Keratinocyte (primary cell): ENCODE measurements around the gene ATP11A. TPM values are rescaled to one million over a fixed set of nuclear protein-coding genes. Genes with fewer than 3 reads are reported as not detected.

Experiments used
- DNase-seq: peaks from one replicate; pipeline ENCODE4 v3.0.0-alpha.2; 2011; ENCODE audit warnings: low read depth, missing footprints, low spot score
- FAIRE-seq: peaks from 2 replicates; lab custom pipeline; 2011; peaks lifted over from hg19 to GRCh38; lab: Jason Lieb, UNC
- H2AFZ ChIP-seq: 2 replicates; pipeline ENCODE4 v1.6.0; 2012; ENCODE audit warnings: low read length, control low read depth, inconsistent platforms; ENCODE audit not compliant: control insufficient read depth
- H3K27ac ChIP-seq: 2 replicates; pipeline ENCODE4 v1.5.1; 2011; ENCODE audit warnings: low read length; ENCODE audit not compliant: control insufficient read depth, insufficient read depth
- H3K27me3 ChIP-seq: 3 replicates; pipeline ENCODE4 v1.6.0; 2011; ENCODE audit warnings: low read length; ENCODE audit not compliant: control insufficient read depth, insufficient read depth; ENCODE audit errors: extremely low read depth
- H3K36me3 ChIP-seq, 2 experiments: 2 replicates in 1 of 2; 3 replicates in 1 of 2; pipeline ENCODE4 v1.5.1; 2011; ENCODE audit warnings: low read length in 2 of 2, mild to moderate bottlenecking in 1 of 2; ENCODE audit not compliant: control insufficient read depth in 2 of 2, insufficient read depth in 2 of 2; ENCODE audit errors: extremely low read depth in 1 of 2
- H3K4me1 ChIP-seq: 3 replicates; pipeline ENCODE4 v1.5.1; 2011; ENCODE audit warnings: low read length; ENCODE audit not compliant: control insufficient read depth, insufficient read depth; ENCODE audit errors: extremely low read depth
- H3K4me2 ChIP-seq: 3 replicates; pipeline ENCODE4 v1.6.0; 2011; ENCODE audit warnings: low read depth, low read length; ENCODE audit not compliant: control insufficient read depth, insufficient read depth; ENCODE audit errors: extremely low read depth
- H3K4me3 ChIP-seq, 3 experiments: fragments of 200-600 bp in 1 of 3; sonication (generic) in 1 of 3; 2 replicates in 2 of 3; 3 replicates in 1 of 3; pipeline ENCODE4 v1.5.1; 2011 to 2016; ENCODE audit warnings: low read length in 3 of 3, mild to moderate bottlenecking in 3 of 3, control low read depth in 2 of 3, inconsistent platforms in 1 of 3, low read depth in 1 of 3, mixed read lengths in 1 of 3, mixed run types in 1 of 3, moderate library complexity in 1 of 3; ENCODE audit not compliant: control insufficient read depth in 2 of 3, insufficient read depth in 2 of 3; ENCODE audit errors: extremely low read depth in 1 of 3
- H3K79me2 ChIP-seq: 2 replicates; pipeline ENCODE4 v1.6.0; 2012; ENCODE audit warnings: low read length; ENCODE audit not compliant: control insufficient read depth, insufficient read depth
- H3K9ac ChIP-seq: 3 replicates; pipeline ENCODE4 v1.6.0; 2011; ENCODE audit warnings: low read length; ENCODE audit not compliant: control insufficient read depth, insufficient read depth; ENCODE audit errors: extremely low read depth
- H3K9me1 ChIP-seq: 3 replicates; pipeline ENCODE4 v1.6.0; 2011; ENCODE audit warnings: low read length; ENCODE audit not compliant: control insufficient read depth, insufficient read depth; ENCODE audit errors: extremely low read depth
- H3K9me3 ChIP-seq: 2 replicates; pipeline ENCODE4 v1.5.1; 2012; ENCODE audit warnings: low read depth, low read length; ENCODE audit not compliant: control insufficient read depth
- H4K20me1 ChIP-seq: 3 replicates; pipeline ENCODE4 v1.6.0; 2011; ENCODE audit warnings: low read length; ENCODE audit not compliant: control insufficient read depth, insufficient read depth; ENCODE audit errors: extremely low read depth
- EZH2 ChIP-seq: IDR thresholded peaks from one replicate; pipeline ENCODE4 v1.6.1; 2012; ENCODE audit warnings: inconsistent platforms, mild to moderate bottlenecking, low read length, moderate library complexity
- dilution Hi-C: fragments of 300-500 bp; cut with MboI; formaldehyde crosslinking; loops from one replicate; pipeline ENCODE4 v1.7.0; 2020; ENCODE audit warnings: low sequenced_read_pairs; ENCODE audit not compliant: extremely low pct_ligation_motif_present
- polyA plus RNA-seq, 5 experiments: library from polyadenylated mRNA; depleted of rRNA in 3 of 5; stranded (reverse) in 3 of 5; stranded (forward) in 1 of 5; unstranded in 1 of 5; fragments of >200 nt; gene quantifications; 1 replicate in 1 of 5; 2 replicates in 3 of 5; 3 replicates in 1 of 5; pipeline versions ENCODE4 v1.2.1 to v1.2.3, GENCODE V29; 2011 to 2012; ENCODE audit warnings: missing spikeins in 2 of 5, low read depth in 1 of 5, low replicate concordance in 1 of 5
- TF ChIP-seq, protein P1 (sequence below), 3 experiments: IDR thresholded peaks in 1 of 3; conservative IDR thresholded peaks in 1 of 3; optimal IDR thresholded peaks in 1 of 3; 2 replicates in 2 of 3; 3 replicates in 1 of 3; pipeline versions ENCODE3 to v1.5.1; 2011; ENCODE audit warnings: low read length in 3 of 3, mild to moderate bottlenecking in 3 of 3, moderate library complexity in 2 of 3, control low read depth in 1 of 3, inconsistent platforms in 1 of 3; ENCODE audit not compliant: insufficient read depth in 2 of 3; ENCODE audit errors: extremely low read depth in 1 of 3

The ATP11A gene
- polyA plus RNA-seq, 1 donor (not counting 4 experiments of a cell fraction or from before 2014, with no cell fraction given), result 4.3 TPM

DNA sequence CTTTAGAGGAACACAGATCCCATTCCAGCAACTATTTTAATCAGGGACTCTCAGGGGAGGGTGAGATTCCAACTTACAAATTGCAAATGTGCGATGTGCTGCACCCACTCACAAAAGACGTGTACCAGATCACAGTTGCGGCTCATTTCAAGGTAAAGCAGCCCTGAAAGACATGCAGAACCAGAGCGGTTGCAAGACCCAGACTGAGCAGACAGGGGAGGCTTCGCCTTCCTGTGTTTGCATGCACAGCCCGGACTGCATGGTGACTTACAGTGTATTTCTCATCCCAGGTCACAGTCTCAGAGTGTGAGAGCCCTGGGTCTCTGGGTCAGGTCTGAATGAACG lies 84.6 kb downstream of the ATP11A start:
- no peaks in the 10 kb centered on the region for H3K36me3 ChIP-seq
- dilution Hi-C loops, result no loop called here
- H2AFZ ChIP-seq, result no peak overlapping the region
- H3K9me3 ChIP-seq, result no peaks in the 10 kb centered on the region
- H3K9ac ChIP-seq, result no peak overlapping the region
- H3K4me2 ChIP-seq, result no peak overlapping the region
- H3K4me1 ChIP-seq, result peaks cover 14% of the 10 kb centered on the region
- FAIRE-seq (no peak), DNase-seq (no peak)
- no peaks in the 10 kb centered on the region for H3K9me1 ChIP-seq
- H3K27ac ChIP-seq, result no peak overlapping the region
- no peaks in the 10 kb centered on the region for H4K20me1 ChIP-seq
- no peaks in the 10 kb centered on the region for H3K27me3 ChIP-seq
- no peak overlapping the region for H3K4me3 ChIP-seq
- H3K79me2 ChIP-seq, result peaks cover 4% of the 10 kb centered on the region
- TF ChIP-seq, protein P1, sequence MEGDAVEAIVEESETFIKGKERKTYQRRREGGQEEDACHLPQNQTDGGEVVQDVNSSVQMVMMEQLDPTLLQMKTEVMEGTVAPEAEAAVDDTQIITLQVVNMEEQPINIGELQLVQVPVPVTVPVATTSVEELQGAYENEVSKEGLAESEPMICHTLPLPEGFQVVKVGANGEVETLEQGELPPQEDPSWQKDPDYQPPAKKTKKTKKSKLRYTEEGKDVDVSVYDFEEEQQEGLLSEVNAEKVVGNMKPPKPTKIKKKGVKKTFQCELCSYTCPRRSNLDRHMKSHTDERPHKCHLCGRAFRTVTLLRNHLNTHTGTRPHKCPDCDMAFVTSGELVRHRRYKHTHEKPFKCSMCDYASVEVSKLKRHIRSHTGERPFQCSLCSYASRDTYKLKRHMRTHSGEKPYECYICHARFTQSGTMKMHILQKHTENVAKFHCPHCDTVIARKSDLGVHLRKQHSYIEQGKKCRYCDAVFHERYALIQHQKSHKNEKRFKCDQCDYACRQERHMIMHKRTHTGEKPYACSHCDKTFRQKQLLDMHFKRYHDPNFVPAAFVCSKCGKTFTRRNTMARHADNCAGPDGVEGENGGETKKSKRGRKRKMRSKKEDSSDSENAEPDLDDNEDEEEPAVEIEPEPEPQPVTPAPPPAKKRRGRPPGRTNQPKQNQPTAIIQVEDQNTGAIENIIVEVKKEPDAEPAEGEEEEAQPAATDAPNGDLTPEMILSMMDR (optimal IDR thresholded peaks at IDR 0.05 in 1 of 3, IDR thresholded peaks at IDR 0.05 in 1 of 3, conservative IDR thresholded peaks at IDR 0.05 in 1 of 3; ENCODE audit: extremely low read depth in 1 of 3, insufficient read depth in 2 of 3, low read length in 3 of 3), result no peak
- TF ChIP-seq EZH2, result no peak

DNA sequence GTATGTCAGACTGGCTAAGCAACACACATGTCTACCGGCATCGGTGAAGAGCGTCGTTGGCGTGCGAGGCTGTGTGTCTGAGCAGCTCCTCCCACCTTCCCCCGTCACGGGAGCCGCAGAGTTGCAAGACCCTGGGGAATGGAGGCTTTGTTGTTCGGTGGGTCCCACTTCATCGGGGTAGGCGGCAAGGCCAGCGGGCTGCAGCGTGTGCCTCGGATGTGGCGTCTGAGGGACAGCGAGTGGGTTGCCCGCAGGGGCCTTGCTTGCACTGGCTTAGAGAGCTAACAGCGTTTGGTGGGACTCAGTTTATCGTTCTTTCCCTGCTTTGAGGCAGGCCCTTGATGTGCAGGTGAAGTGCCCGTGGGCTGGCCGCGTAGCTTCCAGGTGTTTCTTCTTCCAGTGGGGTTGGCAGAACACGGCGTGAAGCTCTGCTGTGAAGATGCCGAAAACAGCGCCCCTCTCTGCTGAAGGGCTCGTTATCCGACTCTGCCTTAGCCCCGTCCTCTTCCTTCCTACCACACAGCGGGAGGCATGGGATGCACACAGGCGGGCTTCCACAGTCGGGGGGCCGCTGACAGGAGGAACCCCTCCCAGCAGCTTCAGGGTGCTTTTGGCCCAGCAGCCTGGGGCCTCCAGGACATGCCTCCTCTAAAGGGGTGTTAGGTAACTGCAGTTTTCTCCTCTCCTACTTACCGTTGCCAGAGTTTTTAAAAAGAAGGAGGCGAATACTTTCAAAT lies 85.2 kb downstream of the ATP11A start:
- Histone ChIP-seq H3K4me1 (peaks cover 14% of the 10 kb centered on the region), H3K79me2 (peaks cover 4% of the 10 kb centered on the region), H3K4me2 (no peak overlapping the region), H3K27me3 (no peaks in the 10 kb centered on the region), H4K20me1 (no peaks in the 10 kb centered on the region), H3K9me3 (no peaks in the 10 kb centered on the region), H3K36me3 (no peaks in the 10 kb centered on the region), H3K27ac (no peak overlapping the region), H2AFZ (no peak overlapping the region), H3K4me3 (no peak overlapping the region), H3K9ac (no peak overlapping the region), H3K9me1 (no peaks in the 10 kb centered on the region)
- FAIRE-seq, result no peak
- no peak for TF ChIP-seq EZH2
- TF ChIP-seq, protein P1 (optimal IDR thresholded peaks at IDR 0.05 in 1 of 3, IDR thresholded peaks at IDR 0.05 in 1 of 3, conservative IDR thresholded peaks at IDR 0.05 in 1 of 3; ENCODE audit: extremely low read depth in 1 of 3, insufficient read depth in 2 of 3, low read length in 3 of 3), result no peak
- dilution Hi-C loops, result no loop called here
- no peak for DNase-seq
